Lower leg skin (tissue), 3 donors: Measurements from ENCODE around the gene NOS3.

Experiments
- POLR2A ChIP-seq, 2 donors: fragments of 450-650 bp; IDR thresholded peaks; one replicate each; pipeline ENCODE4 v1.6.1; 2016 to 2017; ENCODE audit warnings: antibody characterized with exemption in 2 of 2, mild to moderate bottlenecking in 1 of 2, moderate library complexity in 1 of 2
- TF ChIP-seq, protein P1 (sequence below), 3 donors: fragments of 450-650 bp; IDR thresholded peaks; one replicate each; pipeline ENCODE4 v1.5.1; 2016; ENCODE audit warnings: antibody characterized with exemption in 3 of 3, mild to moderate bottlenecking in 3 of 3, moderate library complexity in 2 of 3

- TF ChIP-seq, protein P1, sequence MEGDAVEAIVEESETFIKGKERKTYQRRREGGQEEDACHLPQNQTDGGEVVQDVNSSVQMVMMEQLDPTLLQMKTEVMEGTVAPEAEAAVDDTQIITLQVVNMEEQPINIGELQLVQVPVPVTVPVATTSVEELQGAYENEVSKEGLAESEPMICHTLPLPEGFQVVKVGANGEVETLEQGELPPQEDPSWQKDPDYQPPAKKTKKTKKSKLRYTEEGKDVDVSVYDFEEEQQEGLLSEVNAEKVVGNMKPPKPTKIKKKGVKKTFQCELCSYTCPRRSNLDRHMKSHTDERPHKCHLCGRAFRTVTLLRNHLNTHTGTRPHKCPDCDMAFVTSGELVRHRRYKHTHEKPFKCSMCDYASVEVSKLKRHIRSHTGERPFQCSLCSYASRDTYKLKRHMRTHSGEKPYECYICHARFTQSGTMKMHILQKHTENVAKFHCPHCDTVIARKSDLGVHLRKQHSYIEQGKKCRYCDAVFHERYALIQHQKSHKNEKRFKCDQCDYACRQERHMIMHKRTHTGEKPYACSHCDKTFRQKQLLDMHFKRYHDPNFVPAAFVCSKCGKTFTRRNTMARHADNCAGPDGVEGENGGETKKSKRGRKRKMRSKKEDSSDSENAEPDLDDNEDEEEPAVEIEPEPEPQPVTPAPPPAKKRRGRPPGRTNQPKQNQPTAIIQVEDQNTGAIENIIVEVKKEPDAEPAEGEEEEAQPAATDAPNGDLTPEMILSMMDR (IDR thresholded peaks at IDR 0.05) = no peak
- no peak for TF ChIP-seq POLR2A (IDR thresholded peaks at IDR 0.05)
These were observed 5.7 kb downstream of the NOS3 start for GRCh38 chr7:150996376-150997074.
